ENCODE results near the gene NME7.
"Not testable (repeated sequence)": the region's sequence is repeated elsewhere in the genome, so short reads cannot be mapped to it uniquely, and the experiment has no call there.

NME7 gene

GRCh38 chr1:169342096-169342495, 25.5 kb downstream of the NME7 start:
- not testable (repeated sequence) for DNase-seq

- no peak for DNase-seq
These were observed 26.7 kb downstream of the NME7 start for GRCh38 chr1:169340882-169341281.

- DNase-seq = no peak
These were observed 27.8 kb downstream of the NME7 start for GRCh38 chr1:169339773-169340172.

- DNase-seq = no peak
These were observed 29.0 kb downstream of the NME7 start for GRCh38 chr1:169338617-169339016.

- DNase-seq = not testable (repeated sequence)
These were observed 30.5 kb downstream of the NME7 start for GRCh38 chr1:169336947-169337715.

- DNase-seq = not testable (repeated sequence)
These were observed 32.9 kb downstream of the NME7 start for GRCh38 chr1:169334727-169335126.

GRCh38 chr1:169330927-169331326, 36.7 kb downstream of the NME7 start:
- DNase-seq = no peak

GRCh38 chr1:169329383-169329782, 38.2 kb downstream of the NME7 start:
- no peak for DNase-seq

- no peak for DNase-seq
These were observed 39.7 kb downstream of the NME7 start for GRCh38 chr1:169327875-169328274.

GRCh38 chr1:169326956-169327268, 40.7 kb downstream of the NME7 start:
- DNase-seq = no peak

- no peak for DNase-seq
These were observed 41.2 kb downstream of the NME7 start for GRCh38 chr1:169326261-169326955.

- DNase-seq = no peak
These were observed 42.5 kb downstream of the NME7 start for GRCh38 chr1:169325117-169325516.

- no peak for DNase-seq
These were observed 45.5 kb downstream of the NME7 start for GRCh38 chr1:169322138-169322537.

- DNase-seq = no peak
These were observed 46.1 kb downstream of the NME7 start for GRCh38 chr1:169321539-169321938.

- DNase-seq = no peak
These were observed 48.9 kb downstream of the NME7 start for GRCh38 chr1:169318536-169319244.

GRCh38 chr1:169316556-169316955, 51.0 kb downstream of the NME7 start:
- DNase-seq = no peak

GRCh38 chr1:169312084-169312954, 55.3 kb downstream of the NME7 start:
- no peak for DNase-seq

- peak in 1 of 51 donors; percentile 12 for DNase-seq
These were observed 58.1 kb downstream of the NME7 start for GRCh38 chr1:169309178-169310166.

GRCh38 chr1:169308313-169309039, 59.1 kb downstream of the NME7 start:
- peak in 1 of 51 donors; percentile 1 for DNase-seq

- DNase-seq = no peak
These were observed 60.4 kb downstream of the NME7 start for GRCh38 chr1:169307176-169307575.
